GM23248 (cell line): ENCODE results near the gene DPY19L3.

Experiments
- EZH2 ChIP-seq: fragments of 200-600 bp; sonication (generic); IDR thresholded peaks from 2 replicates; pipeline ENCODE4 v1.6.1; 2018; ENCODE audit warnings: antibody characterized with exemption, mild to moderate bottlenecking; ENCODE audit not compliant: insufficient read depth, poor library complexity, severe bottlenecking
- EZH2phosphoT487 ChIP-seq: fragments of 200-600 bp; sonication (generic); IDR thresholded peaks from 2 replicates; pipeline ENCODE4 v1.6.1; 2018; ENCODE audit warnings: antibody characterized with exemption, moderate library complexity, mild to moderate bottlenecking, low read depth; ENCODE audit not compliant: insufficient read depth

DNA sequence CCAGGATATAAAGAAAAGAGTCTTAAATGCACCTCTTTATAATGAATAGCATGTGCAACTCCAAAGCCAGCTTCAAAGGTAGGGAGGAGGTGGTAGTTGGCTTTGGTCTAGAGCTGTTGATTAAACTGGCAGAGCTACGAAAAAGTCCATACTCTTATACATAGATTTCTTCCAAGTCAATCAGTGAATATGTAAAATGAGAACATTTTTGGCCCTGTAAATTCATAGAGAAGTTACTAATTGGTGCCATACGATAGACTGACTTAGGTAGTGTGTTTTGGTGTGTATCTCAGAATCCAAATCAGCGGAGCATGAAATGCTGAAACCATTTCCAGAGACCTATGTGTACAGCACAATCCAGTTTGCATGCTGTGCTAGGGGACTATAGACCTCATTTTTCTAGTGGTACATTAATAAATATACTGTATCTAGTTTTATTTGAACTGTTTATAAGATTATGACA, 17.1 kb upstream of the DPY19L3 start:
- TF ChIP-seq EZH2 (no peak), EZH2phosphoT487 (no peak)
